SU-DHL-6 (cell line): ENCODE data around the gene WNK1.

ENCODE experiments used
- EZH2phosphoT487 ChIP-seq: fragments of 200-600 bp; sonication (generic), shearing (Covaris generic); conservative IDR thresholded peaks from 2 replicates; pipeline ENCODE4 v1.6.1; 2018; ENCODE audit warnings: mild to moderate bottlenecking, antibody characterized with exemption, low read length, moderate library complexity, mixed read lengths
- TF ChIP-seq, protein P1 (sequence below): fragments of 200-600 bp; sonication (generic); IDR thresholded peaks from one replicate; pipeline ENCODE4 v1.5.1; 2017; ENCODE audit warnings: antibody characterized with exemption, mild to moderate bottlenecking, low read length, moderate library complexity; ENCODE audit not compliant: insufficient read depth, poor library complexity, severe bottlenecking

DNA sequence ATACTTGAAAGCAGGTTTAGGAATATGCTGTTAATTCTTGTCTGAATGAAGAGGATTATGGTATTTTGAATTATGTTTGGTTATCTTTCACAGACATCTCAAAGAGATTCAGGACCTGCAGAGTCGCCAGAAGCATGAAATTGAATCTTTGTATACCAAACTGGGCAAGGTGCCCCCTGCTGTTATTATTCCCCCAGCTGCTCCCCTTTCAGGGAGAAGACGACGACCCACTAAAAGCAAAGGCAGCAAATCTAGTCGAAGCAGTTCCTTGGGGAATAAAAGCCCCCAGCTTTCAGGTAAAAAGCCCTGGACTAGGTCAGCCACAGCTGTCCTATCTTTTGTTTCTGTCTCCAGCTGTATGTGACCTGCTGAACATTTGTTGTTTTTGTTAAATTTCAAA, 145.0 kb downstream of the WNK1 start:
- TF ChIP-seq, protein P1, sequence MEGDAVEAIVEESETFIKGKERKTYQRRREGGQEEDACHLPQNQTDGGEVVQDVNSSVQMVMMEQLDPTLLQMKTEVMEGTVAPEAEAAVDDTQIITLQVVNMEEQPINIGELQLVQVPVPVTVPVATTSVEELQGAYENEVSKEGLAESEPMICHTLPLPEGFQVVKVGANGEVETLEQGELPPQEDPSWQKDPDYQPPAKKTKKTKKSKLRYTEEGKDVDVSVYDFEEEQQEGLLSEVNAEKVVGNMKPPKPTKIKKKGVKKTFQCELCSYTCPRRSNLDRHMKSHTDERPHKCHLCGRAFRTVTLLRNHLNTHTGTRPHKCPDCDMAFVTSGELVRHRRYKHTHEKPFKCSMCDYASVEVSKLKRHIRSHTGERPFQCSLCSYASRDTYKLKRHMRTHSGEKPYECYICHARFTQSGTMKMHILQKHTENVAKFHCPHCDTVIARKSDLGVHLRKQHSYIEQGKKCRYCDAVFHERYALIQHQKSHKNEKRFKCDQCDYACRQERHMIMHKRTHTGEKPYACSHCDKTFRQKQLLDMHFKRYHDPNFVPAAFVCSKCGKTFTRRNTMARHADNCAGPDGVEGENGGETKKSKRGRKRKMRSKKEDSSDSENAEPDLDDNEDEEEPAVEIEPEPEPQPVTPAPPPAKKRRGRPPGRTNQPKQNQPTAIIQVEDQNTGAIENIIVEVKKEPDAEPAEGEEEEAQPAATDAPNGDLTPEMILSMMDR = no peak
- no peak for TF ChIP-seq EZH2phosphoT487
